HCT116 (cell line): Measurements from ENCODE around the gene TMSB4X. TPM values are rescaled to one million over a fixed set of nuclear protein-coding genes. Genes with fewer than 3 reads are reported as not detected.

Experiments
- ATAC-seq: fragments of 200-7000 bp; cut with Tn5 transposase; 2 replicates; pipeline ENCODE4 v1.9.1; 2020; ENCODE audit warnings: mild to moderate bottlenecking, moderate library complexity
- BruUV-seq: library from RNA; stranded (reverse); fragments of 400-500 nt; replicated peaks from 2 replicates; lab custom pipeline; 2021; lab: Mats Ljungman, UMichigan
- CTCF ChIA-PET: fragments of 300-600 bp; sonication (Branson Sonifier 250); formaldehyde crosslinking; loops from one replicate; lab custom pipeline; 2021; ENCODE audit warnings: antibody characterized with exemption; lab: Charles Lee
- POLR2A ChIA-PET: fragments of 300-600, 350-600 bp; sonication (Branson Sonifier 250); formaldehyde crosslinking; loops from one replicate; lab custom pipeline; 2021; ENCODE audit warnings: antibody characterized with exemption; lab: Charles Lee
- RAD21 ChIA-PET, 2 experiments: fragments of 300-600 bp; sonication (Branson Sonifier 250); formaldehyde crosslinking; loops; one replicate each; lab custom pipeline; 2023; ENCODE audit warnings: low total read pairs in 2 of 2; ENCODE audit not compliant: uncharacterized antibody in 2 of 2, unreplicated experiment in 2 of 2, low non-redundant PET in 1 of 2; lab: Charles Lee
- DNase-seq: peaks from one replicate; pipeline ENCODE4 v3.0.0-alpha.2; 2010; ENCODE audit warnings: low read depth, low spot score
- H2AFZ ChIP-seq: fragments of 200-600 bp; shearing (Covaris generic), sonication (generic); 2 replicates; pipeline ENCODE4 v1.6.1; 2017; ENCODE audit warnings: low read depth, mixed run types, mixed read lengths, antibody characterized with exemption, low read length; ENCODE audit not compliant: poor library complexity, severe bottlenecking
- H3K27ac ChIP-seq: 2 replicates; pipeline ENCODE4 v1.5.1; 2012; ENCODE audit warnings: low read depth, low read length
- H3K27me3 ChIP-seq: fragments of 200-600 bp; sonication (generic); 2 replicates; pipeline ENCODE4 v1.6.1; 2016; ENCODE audit warnings: mixed run types, low read length, mixed read lengths; ENCODE audit not compliant: insufficient read depth
- H3K36me3 ChIP-seq, 2 experiments: fragments of 200-500 bp in 1 of 2; fragments of 200-600 bp in 1 of 2; sonication (Bioruptor generic) in 1 of 2; sonication (generic) in 1 of 2; 2 replicates each; pipeline versions ENCODE4 v1.5.1 to v1.6.1; 2014 to 2016; ENCODE audit warnings: low read length in 2 of 2, inconsistent platforms in 1 of 2, mixed read lengths in 1 of 2, mixed run types in 1 of 2; ENCODE audit not compliant: insufficient read depth in 2 of 2, control insufficient read depth in 1 of 2
- H3K4me1 ChIP-seq, 2 experiments: fragments of 200-600 bp in 1 of 2; sonication (generic) in 1 of 2; 2 replicates each; pipeline versions ENCODE4 v1.5.1 to v1.6.1; 2012 to 2017; ENCODE audit warnings: low read length in 2 of 2, inconsistent platforms in 1 of 2, mild to moderate bottlenecking in 1 of 2, mixed read lengths in 1 of 2, mixed run types in 1 of 2, moderate library complexity in 1 of 2; ENCODE audit not compliant: insufficient read depth in 2 of 2, control insufficient read depth in 1 of 2
- H3K4me2 ChIP-seq: fragments of 200-600 bp; sonication (generic); 2 replicates; pipeline ENCODE4 v1.6.1; 2017; ENCODE audit warnings: mixed run types, low read length, mixed read lengths
- H3K4me3 ChIP-seq, 2 experiments: fragments of 200-600 bp in 1 of 2; sonication (generic) in 1 of 2; replicated peaks in 1 of 2; 2 replicates each; pipeline ENCODE4 v1.5.1; 2011 to 2016; ENCODE audit warnings: low read length in 2 of 2, control low read depth in 1 of 2, low read depth in 1 of 2, mild to moderate bottlenecking in 1 of 2, mixed read lengths in 1 of 2, mixed run types in 1 of 2
- H3K79me2 ChIP-seq: fragments of 200-600 bp; sonication (generic); 2 replicates; pipeline ENCODE4 v1.6.1; 2017; ENCODE audit warnings: mild to moderate bottlenecking, mixed run types, low read length, moderate library complexity, mixed read lengths; ENCODE audit not compliant: insufficient read depth
- H3K9ac ChIP-seq: fragments of 200-600 bp; sonication (generic); 2 replicates; pipeline ENCODE4 v1.6.1; 2016; ENCODE audit warnings: low read length, mixed read lengths
- H3K9me2 ChIP-seq: fragments of 200-600 bp; sonication (generic), shearing (Covaris generic); 2 replicates; pipeline ENCODE4 v1.6.1; 2017; ENCODE audit warnings: mixed run types, mild to moderate bottlenecking, moderate library complexity; ENCODE audit not compliant: insufficient read depth
- H3K9me3 ChIP-seq, 2 experiments: fragments of 200-500 bp in 1 of 2; fragments of 200-600 bp in 1 of 2; sonication (Bioruptor generic) in 1 of 2; sonication (generic) in 1 of 2; 2 replicates each; pipeline ENCODE4 v1.6.1; 2014 to 2017; ENCODE audit warnings: low read length in 2 of 2, mixed read lengths in 2 of 2, inconsistent platforms in 1 of 2, low read depth in 1 of 2, mild to moderate bottlenecking in 1 of 2, mixed run types in 1 of 2, moderate library complexity in 1 of 2; ENCODE audit not compliant: control insufficient read depth in 1 of 2, insufficient read depth in 1 of 2
- H4K20me1 ChIP-seq: fragments of 200-600 bp; sonication (generic), shearing (Covaris generic); 2 replicates; pipeline ENCODE4 v1.6.1; 2017; ENCODE audit warnings: mixed run types, mild to moderate bottlenecking, moderate library complexity; ENCODE audit not compliant: insufficient read depth
- CEBPB ChIP-seq: IDR thresholded peaks from 2 replicates; pipeline ENCODE4 v1.6.1; 2012; ENCODE audit warnings: low read depth
- EGR1 ChIP-seq: IDR thresholded peaks from 2 replicates; pipeline ENCODE4 v1.6.1; 2012; ENCODE audit warnings: low read depth
- EZH2 ChIP-seq: fragments of 200-600 bp; sonication (generic); IDR thresholded peaks from 2 replicates; pipeline ENCODE4 v1.6.1; 2017; ENCODE audit warnings: antibody characterized with exemption, mixed run types
- EZH2phosphoT487 ChIP-seq: fragments of 200-600 bp; IDR thresholded peaks from 2 replicates; pipeline ENCODE4 v1.6.1; 2018; ENCODE audit warnings: antibody characterized with exemption, borderline replicate concordance
- FOSL1 ChIP-seq: IDR thresholded peaks from 2 replicates; pipeline ENCODE4 v1.6.1; 2012; ENCODE audit warnings: low read depth
- JUND ChIP-seq: IDR thresholded peaks from 2 replicates; pipeline ENCODE4 v1.6.1; 2012
- POLR2A ChIP-seq: IDR thresholded peaks from 2 replicates; pipeline ENCODE4 v1.7.0; 2011; ENCODE audit warnings: borderline replicate concordance; ENCODE audit not compliant: insufficient read depth, insufficient read length; ENCODE audit errors: extremely low read depth
- POLR2AphosphoS5 ChIP-seq: IDR thresholded peaks from 2 replicates; pipeline ENCODE4 v1.6.1; 2011; ENCODE audit warnings: mild to moderate bottlenecking, low read depth, low read length, moderate library complexity
- SIN3A ChIP-seq: IDR thresholded peaks from 2 replicates; pipeline ENCODE4 v1.6.1; 2012; ENCODE audit warnings: low read depth
- SP1 ChIP-seq: IDR thresholded peaks from 2 replicates; pipeline ENCODE4 v1.6.1; 2012; ENCODE audit warnings: low read depth
- TCF7L2 ChIP-seq: IDR thresholded peaks from 2 replicates; pipeline ENCODE4 v1.7.0; 2011; ENCODE audit warnings: borderline replicate concordance, inconsistent platforms; ENCODE audit not compliant: insufficient read depth, insufficient read length; ENCODE audit errors: extremely low read depth
- YY1 ChIP-seq: IDR thresholded peaks from 2 replicates; pipeline ENCODE4 v1.6.1; 2011; ENCODE audit warnings: low read length, low read depth, moderate library complexity, mild to moderate bottlenecking; ENCODE audit not compliant: insufficient replicate concordance; ENCODE audit errors: extremely low read depth
- ZFX ChIP-seq: fragments of 450-650 bp; IDR thresholded peaks from 2 replicates; pipeline ENCODE4 v1.6.1; 2017
- ZNF274 ChIP-seq: fragments of 200-500 bp; sonication (Bioruptor generic); IDR thresholded peaks from 2 replicates; pipeline ENCODE4 v1.6.1; 2014; ENCODE audit warnings: mild to moderate bottlenecking, low read depth, low read length, inconsistent platforms
- intact Hi-C: fragments of 100-400 bp; cut with micrococcal nuclease; formaldehyde crosslinking; loops from 2 replicates; pipeline ENCODE4 v1.10.0; 2022
- total RNA-seq: library from RNA; stranded (reverse); gene quantifications from one replicate; pipeline ENCODE4 v1.2.1, GENCODE V29; 2021; ENCODE audit not compliant: unreplicated experiment
- TF ChIP-seq, protein P1 (sequence below), 3 experiments: fragments of 200-600 bp in 1 of 3; sonication (generic) in 1 of 3; IDR thresholded peaks in 2 of 3; conservative IDR thresholded peaks in 1 of 3; 2 replicates each; pipeline ENCODE4 v1.5.1; 2012 to 2017; ENCODE audit warnings: low read depth in 2 of 3, low read length in 2 of 3, antibody characterized with exemption in 1 of 3, borderline replicate concordance in 1 of 3, control low read depth in 1 of 3, mild to moderate bottlenecking in 1 of 3, mixed read lengths in 1 of 3, mixed run types in 1 of 3, moderate library complexity in 1 of 3; ENCODE audit not compliant: insufficient read depth in 1 of 3
- TF ChIP-seq, protein P2 (sequence below): IDR thresholded peaks from 2 replicates; pipeline ENCODE4 v1.6.1; 2012

The TMSB4X gene
- total RNA-seq, 1 experiment from 2014 or later, result 407 TPM

- Histone ChIP-seq H3K27ac (no peak overlapping the region), H3K4me3 (no peak overlapping the region), H2AFZ (no peak overlapping the region), H3K9me2 (no peaks in the 10 kb centered on the region), H3K27me3 (no peaks in the 10 kb centered on the region), H3K9me3 (no peaks in the 10 kb centered on the region), H4K20me1 (no peaks in the 10 kb centered on the region), H3K79me2 (no peaks in the 10 kb centered on the region), H3K36me3 (no peaks in the 10 kb centered on the region), H3K9ac (no peak overlapping the region), H3K4me1 (no peaks in the 10 kb centered on the region), H3K4me2 (no peak overlapping the region)
- ATAC-seq (no peak), DNase-seq (no peak)
- no TSS peak for BruUV-seq
- intact Hi-C loops, result no loop called here
- RAD21 ChIA-PET, result no interaction called here
- POLR2A ChIA-PET, result interaction anchor here (0.9 kb wide), 1 partner anchor 10 kb away, joined by 5 read pairs; the partner anchor contains the start of gene TMSB4X
- CTCF ChIA-PET, result no interaction called here
- TF ChIP-seq EZH2 (no peak), EGR1 (no peak), ZFX (no peak), TCF7L2 (no peak), SP1 (no peak), YY1 (no peak), JUND (no peak), FOSL1 (no peak), POLR2AphosphoS5 (no peak), CEBPB (no peak), ZNF274 (no peak), SIN3A (no peak), POLR2A (no peak), EZH2phosphoT487 (no peak)
- TF ChIP-seq, protein P1, sequence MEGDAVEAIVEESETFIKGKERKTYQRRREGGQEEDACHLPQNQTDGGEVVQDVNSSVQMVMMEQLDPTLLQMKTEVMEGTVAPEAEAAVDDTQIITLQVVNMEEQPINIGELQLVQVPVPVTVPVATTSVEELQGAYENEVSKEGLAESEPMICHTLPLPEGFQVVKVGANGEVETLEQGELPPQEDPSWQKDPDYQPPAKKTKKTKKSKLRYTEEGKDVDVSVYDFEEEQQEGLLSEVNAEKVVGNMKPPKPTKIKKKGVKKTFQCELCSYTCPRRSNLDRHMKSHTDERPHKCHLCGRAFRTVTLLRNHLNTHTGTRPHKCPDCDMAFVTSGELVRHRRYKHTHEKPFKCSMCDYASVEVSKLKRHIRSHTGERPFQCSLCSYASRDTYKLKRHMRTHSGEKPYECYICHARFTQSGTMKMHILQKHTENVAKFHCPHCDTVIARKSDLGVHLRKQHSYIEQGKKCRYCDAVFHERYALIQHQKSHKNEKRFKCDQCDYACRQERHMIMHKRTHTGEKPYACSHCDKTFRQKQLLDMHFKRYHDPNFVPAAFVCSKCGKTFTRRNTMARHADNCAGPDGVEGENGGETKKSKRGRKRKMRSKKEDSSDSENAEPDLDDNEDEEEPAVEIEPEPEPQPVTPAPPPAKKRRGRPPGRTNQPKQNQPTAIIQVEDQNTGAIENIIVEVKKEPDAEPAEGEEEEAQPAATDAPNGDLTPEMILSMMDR (IDR thresholded peaks at IDR 0.05 in 2 of 3, conservative IDR thresholded peaks at IDR 0.05 in 1 of 3; ENCODE audit: borderline replicate concordance in 1 of 3, insufficient read depth in 1 of 3, low read depth in 2 of 3, low read length in 2 of 3), result no peak
- TF ChIP-seq, protein P2, sequence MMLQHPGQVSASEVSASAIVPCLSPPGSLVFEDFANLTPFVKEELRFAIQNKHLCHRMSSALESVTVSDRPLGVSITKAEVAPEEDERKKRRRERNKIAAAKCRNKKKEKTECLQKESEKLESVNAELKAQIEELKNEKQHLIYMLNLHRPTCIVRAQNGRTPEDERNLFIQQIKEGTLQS, result no peak
- TF ChIP-seq, all 23 proteins: peak for 0
Measured at GRCh38 chrX:12965131-12965940, 9.6 kb upstream of the TMSB4X start.
